Measurements from ENCODE around the gene TEDC2. TPM values are rescaled to one million over a fixed set of nuclear protein-coding genes. Genes with fewer than 3 reads are reported as not detected.

TEDC2 gene
- total RNA-seq, 1 donor from 2014 or later, result 16.0 TPM

GRCh38 chr16:2484898-2485508 is 25.1 kb downstream of the TEDC2 start:
- no peak for DNase-seq (ENCODE audit: low spot score in 2 of 2, unreplicated experiment in 2 of 2)
- Mint-ChIP-seq H3K9me3 (no peaks in the 10 kb centered on the region), H3K27ac (no peak overlapping the region), H3K4me1 (peaks cover 26% of the 10 kb centered on the region), H3K27me3 (ENCODE audit: low read depth) (no peaks in the 10 kb centered on the region), H3K36me3 (no peaks in the 10 kb centered on the region), H3K4me3 (no peak overlapping the region)
- no peak for TF ChIP-seq CTCF (IDR thresholded peaks at IDR 0.05; ENCODE audit: unreplicated experiment)

GRCh38 chr16:2485811-2486507 is 26.1 kb downstream of the TEDC2 start:
- H3K36me3 Mint-ChIP-seq, result no peaks in the 10 kb centered on the region

GRCh38 chr16:2486645-2487516 is 27.0 kb downstream of the TEDC2 start:
- no peak for DNase-seq (ENCODE audit: low spot score in 2 of 2, unreplicated experiment in 2 of 2)
- Mint-ChIP-seq H3K4me3 (no peak overlapping the region), H3K9me3 (no peaks in the 10 kb centered on the region), H3K4me1 (peaks cover 26% of the 10 kb centered on the region), H3K27ac (peak overlapping the region; percentile 23), H3K36me3 (no peaks in the 10 kb centered on the region), H3K27me3 (ENCODE audit: low read depth) (no peaks in the 10 kb centered on the region)
- TF ChIP-seq CTCF (IDR thresholded peaks at IDR 0.05; ENCODE audit: unreplicated experiment), result no peak

More at GRCh38 chr16:2485811-2486507, 26.1 kb downstream of the TEDC2 start:
- Mint-ChIP-seq H3K9me3 (no peaks in the 10 kb centered on the region), H3K27ac (no peak overlapping the region), H3K4me1 (peaks cover 26% of the 10 kb centered on the region), H3K27me3 (ENCODE audit: low read depth) (no peaks in the 10 kb centered on the region), H3K4me3 (no peak overlapping the region)
- no peak for TF ChIP-seq CTCF (IDR thresholded peaks at IDR 0.05; ENCODE audit: unreplicated experiment)
- no peak for DNase-seq (ENCODE audit: low spot score in 2 of 2, unreplicated experiment in 2 of 2)

GRCh38 chr16:2487517-2487842 is 27.6 kb downstream of the TEDC2 start:
- Mint-ChIP-seq H3K9me3 (no peaks in the 10 kb centered on the region), H3K4me3 (no peak overlapping the region), H3K27me3 (ENCODE audit: low read depth) (no peaks in the 10 kb centered on the region), H3K27ac (peak overlapping the region; percentile 23), H3K4me1 (peaks cover 26% of the 10 kb centered on the region), H3K36me3 (no peaks in the 10 kb centered on the region)
- TF ChIP-seq CTCF (IDR thresholded peaks at IDR 0.05; ENCODE audit: unreplicated experiment), result no peak
- no peak for DNase-seq (ENCODE audit: low spot score in 2 of 2, unreplicated experiment in 2 of 2)

- no peak for TF ChIP-seq CTCF (IDR thresholded peaks at IDR 0.05; ENCODE audit: unreplicated experiment)
- Mint-ChIP-seq H3K4me1 (peaks cover 21% of the 10 kb centered on the region), H3K36me3 (no peaks in the 10 kb centered on the region), H3K27ac (no peak overlapping the region), H3K9me3 (no peaks in the 10 kb centered on the region), H3K4me3 (no peak overlapping the region), H3K27me3 (ENCODE audit: low read depth) (no peaks in the 10 kb centered on the region)
- no peak for DNase-seq (ENCODE audit: low spot score in 2 of 2, unreplicated experiment in 2 of 2)
These were observed 28.1 kb downstream of the TEDC2 start for GRCh38 chr16:2487903-2488531.
